IPS-NIHi7 (cell line): ENCODE measurements around the gene PIK3R5.
"Not testable (repeated sequence)": the region's sequence is repeated elsewhere in the genome, so short reads cannot be mapped to it uniquely, and the experiment has no call there.

ENCODE experiments used
- DNase-seq: peaks from one replicate; pipeline ENCODE4 v3.0.0; 2012; ENCODE audit warnings: mixed read lengths; ENCODE audit errors: extremely low spot score

Gene PIK3R5

GRCh38 chr17:8985054-8985701, 19.7 kb upstream of the PIK3R5 start:
- no peak for DNase-seq

- not testable (repeated sequence) for DNase-seq
These were observed 18.7 kb upstream of the PIK3R5 start for GRCh38 chr17:8984225-8984624.

- no peak for DNase-seq
These were observed 15.9 kb upstream of the PIK3R5 start for GRCh38 chr17:8981443-8981842.

DNA sequence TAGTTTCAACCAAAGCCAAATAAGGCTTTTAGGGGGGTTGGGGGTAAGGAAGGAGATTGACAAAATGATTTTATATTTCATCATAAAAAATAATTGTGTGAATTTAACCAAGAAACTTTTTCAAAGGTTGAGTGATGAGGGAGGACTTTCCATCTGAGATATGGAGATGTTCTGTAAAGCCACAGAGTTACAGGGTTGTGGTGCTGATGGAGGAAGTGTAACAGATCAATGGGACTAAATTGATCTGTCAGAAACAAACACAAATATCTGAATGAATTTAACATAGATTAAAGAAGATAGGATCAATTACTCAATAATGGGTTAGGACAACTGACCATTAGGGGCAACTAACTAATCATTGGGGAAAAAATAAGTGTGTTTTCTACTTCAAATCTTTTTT, 14.2 kb upstream of the PIK3R5 start:
- no peak for DNase-seq

DNA sequence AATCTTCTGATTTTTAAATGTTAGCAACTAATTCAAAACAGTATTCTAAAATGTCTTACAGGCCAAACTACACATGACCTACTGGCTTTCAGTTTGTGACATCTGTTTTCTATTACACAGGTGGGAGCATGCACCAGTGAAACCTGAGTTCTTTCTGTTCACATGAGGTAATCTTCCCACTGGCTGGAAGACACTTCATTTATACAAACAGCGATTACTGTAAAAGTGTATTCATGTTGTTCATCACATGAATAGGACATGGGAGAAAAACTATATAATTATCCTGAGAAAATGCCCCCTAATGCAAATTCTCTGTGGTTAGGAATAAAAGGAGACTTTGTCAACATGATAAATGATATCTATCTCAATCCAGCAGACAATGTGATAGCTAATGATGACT, 11.1 kb upstream of the PIK3R5 start:
- no peak for DNase-seq

GRCh38 chr17:8975091-8975725, 9.7 kb upstream of the PIK3R5 start:
- no peak for DNase-seq

- DNase-seq: no peak
These were observed 4.4 kb upstream of the PIK3R5 start for GRCh38 chr17:8969901-8970300.

DNA sequence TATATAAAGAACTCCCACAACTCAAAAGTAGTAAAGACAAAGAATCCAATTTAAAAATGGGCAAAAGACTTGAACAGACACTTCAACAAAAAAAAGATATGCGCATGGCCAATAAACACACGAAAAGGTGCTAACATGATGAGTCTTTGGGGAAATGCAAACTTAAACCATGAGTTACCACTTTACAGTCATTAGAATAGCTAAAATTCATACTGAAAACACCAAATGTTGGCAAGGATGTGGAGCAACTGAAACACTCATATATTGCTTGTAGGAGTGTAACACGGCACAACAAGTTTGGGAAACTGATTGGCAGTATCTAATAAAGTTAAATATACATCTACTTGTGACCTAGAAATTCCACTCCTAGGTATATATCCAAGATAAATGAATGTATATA, 3.0 kb upstream of the PIK3R5 start:
- DNase-seq: no peak

DNA sequence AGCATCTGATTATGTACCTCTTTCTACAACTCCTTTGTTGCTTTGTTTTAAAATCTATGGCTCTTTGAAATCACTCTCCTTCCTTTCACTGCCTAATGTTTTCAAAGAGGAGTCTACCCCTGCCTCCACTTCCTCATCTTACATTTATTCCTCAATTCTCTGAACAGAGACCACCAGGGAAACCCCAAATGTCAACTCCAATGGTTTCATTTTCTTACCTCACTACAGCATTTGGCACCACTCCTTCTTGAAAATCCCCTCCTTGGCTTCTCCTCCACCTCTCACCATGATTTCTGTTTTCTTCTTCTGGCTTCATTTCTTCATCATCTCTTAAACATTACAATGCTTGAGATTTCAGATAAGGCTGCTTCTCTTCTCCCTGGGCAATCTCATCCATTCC, 2.4 kb upstream of the PIK3R5 start:
- no peak for DNase-seq

DNA sequence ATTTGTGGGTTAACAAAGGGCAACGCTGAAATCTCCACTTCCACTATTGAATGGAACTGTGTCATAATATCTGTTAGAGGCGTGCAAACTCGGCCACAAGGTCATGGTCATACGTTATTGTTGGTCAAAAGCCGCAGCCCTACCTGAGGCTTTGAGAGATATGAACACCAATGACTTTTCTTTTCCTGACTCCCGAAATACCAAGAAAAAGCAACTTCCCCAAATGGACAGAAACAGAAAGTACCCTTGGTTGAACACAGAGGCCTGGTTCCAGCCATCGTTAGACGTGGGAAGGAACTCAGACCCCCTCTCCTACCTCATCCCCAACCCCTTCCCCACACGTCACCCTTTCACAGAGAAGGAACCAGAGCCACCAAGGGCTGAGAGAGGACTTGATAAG, 1.4 kb upstream of the PIK3R5 start:
- DNase-seq: no peak

- DNase-seq: no peak
These were observed 610 bp downstream of the PIK3R5 start for GRCh38 chr17:8964801-8965393.

GRCh38 chr17:8963647-8964258, 1.8 kb downstream of the PIK3R5 start:
- DNase-seq: no peak

- no peak for DNase-seq
These were observed 2.5 kb downstream of the PIK3R5 start for GRCh38 chr17:8963014-8963413.

DNA sequence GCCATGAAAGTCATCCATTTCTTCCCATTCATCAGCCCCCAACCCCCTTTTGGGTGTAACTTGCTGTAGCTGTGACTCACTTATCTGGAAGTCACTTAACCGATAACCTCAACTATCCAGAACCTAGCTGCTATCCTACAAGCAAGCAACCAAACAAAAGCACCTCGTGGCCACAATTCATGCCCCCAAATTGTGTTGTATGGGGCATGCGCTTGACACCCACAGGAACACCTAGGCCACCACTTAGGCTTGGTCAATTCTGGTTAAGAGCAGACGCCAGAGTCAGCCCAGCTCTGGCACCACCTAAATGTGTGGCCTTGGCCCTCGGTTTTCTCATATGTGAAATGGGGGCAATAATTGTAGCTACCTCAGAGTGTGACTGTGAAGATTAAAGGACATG, 3.7 kb downstream of the PIK3R5 start:
- no peak for DNase-seq

DNA sequence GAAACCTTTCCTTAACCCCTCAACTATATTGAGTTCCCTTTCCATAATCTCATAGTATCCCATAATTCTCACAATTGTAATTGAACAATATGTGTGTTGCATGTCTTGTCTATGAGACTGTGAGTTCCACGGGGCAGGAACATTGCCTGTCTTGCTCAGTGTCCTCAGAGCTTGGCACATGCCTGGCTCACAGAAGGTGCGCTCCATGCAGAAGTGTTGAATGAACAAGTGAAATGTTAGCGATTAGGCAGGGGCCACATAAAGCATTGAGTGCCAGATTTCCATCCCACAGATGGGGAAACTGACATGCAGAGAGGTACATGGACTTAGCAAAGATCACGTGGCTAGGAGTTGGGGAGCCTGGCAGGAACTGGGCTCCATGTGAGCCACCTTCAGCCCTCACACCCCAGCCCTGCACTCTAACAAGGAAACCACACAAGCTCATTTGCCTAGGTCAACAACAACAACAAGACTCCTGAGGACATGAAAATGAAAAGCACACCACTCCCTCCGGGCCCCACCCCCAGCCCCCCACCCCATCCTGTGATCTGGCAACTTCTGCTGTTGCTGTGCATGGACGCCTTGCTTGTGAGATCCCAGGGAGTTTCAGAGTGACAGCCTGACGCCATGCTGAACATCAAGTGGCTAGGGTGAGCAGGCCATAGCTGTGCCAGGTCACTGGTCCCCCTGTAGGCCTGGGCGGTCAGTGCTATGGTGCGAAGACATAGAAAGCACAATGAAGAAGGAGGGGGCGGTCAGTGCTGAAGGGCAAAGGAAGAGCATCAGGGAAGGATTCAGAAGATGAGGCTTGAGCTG, 5.0 kb downstream of the PIK3R5 start:
- peak; percentile 26 for DNase-seq

GRCh38 chr17:8959312-8959918, 6.1 kb downstream of the PIK3R5 start:
- no peak for DNase-seq

DNA sequence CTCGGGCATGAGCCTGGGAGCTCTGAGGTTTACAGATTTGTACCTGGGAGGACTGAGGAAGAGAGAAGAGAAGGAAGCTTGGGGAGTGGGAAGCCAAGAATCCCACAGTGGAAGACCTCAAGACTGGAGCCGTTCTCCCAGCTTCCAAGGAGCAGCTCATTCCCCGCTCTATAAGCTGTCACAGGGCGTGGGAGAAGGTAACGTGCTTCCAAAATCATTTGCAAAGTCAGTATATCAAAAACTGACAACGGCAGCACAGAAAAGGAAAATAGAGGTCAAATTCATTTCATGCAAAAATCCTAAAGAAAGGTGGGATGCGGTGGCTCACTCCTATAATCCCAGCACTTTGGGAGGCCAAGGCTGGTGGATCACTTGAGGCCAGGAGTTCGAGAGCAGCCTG, 7.8 kb downstream of the PIK3R5 start:
- no peak for DNase-seq

GRCh38 chr17:8956465-8956902, 9.0 kb downstream of the PIK3R5 start:
- DNase-seq: no peak

DNA sequence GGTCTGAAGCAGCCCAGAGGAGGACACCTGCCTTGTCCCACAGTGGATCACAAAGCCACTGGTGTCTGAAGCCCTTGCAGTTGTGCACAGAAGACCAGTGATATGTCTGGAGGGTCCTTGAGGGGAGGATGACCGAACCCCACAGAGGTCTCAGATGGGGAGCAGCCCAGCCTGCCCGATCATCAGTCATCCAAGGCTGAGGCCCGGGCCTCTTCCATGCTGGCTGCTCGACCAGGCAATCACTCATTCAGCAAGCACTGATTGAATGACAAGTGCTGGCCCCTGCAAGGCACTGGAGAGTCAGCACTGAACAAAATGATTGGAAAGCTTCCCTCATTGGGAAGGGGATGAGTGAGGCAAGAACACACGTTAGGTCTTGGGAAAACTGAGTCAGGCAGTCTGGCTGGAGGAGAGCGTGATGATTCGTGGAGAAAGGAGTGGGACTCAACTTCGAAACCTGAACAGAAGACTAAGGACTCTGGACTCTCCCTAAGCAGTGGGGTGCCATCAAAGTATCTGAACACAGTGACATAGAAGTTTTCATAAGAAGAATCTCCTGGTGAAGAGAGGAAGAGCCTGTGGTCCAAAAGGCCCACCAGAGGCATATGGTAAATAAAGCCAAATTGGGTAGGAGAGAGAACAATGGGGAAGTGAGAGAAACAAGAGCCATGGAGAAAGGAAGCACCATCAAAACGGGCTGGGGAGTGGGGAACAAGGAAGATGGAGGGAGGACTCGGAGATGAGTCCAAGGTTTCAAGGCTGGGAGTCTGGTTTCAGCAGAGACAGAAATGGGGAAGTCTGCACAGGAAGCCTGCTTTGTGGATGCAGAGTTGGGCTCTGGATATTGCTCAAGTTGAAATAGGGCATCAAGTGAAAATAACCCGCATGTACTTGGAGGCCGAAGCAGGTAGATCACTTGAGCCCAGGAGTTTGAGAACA, 10.2 kb downstream of the PIK3R5 start:
- no peak for DNase-seq

DNA sequence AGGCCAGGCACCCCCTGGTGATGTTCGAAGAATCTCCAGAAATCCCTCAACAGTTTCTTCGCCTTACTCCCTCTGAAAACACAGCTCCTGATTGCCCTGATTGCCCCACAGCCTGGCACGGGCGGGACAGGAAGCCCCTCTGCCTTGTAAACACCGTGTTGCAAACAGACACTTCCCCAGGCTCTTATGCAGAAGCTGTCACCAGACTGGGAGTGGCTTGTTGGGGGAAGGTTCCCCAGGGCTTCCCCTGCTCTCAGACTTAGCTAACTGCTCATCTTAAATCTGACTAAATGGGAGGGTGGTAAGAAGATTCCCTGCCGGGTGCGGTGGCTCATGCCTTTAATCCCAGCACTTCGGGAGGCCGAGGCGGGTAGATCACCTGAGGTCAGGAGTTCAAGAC, 11.2 kb downstream of the PIK3R5 start:
- peak; percentile 74 for DNase-seq
